CD4-positive, alpha-beta memory T cell (primary cell): ENCODE measurements around the gene ERVH48-1. TPM values are rescaled to one million over a fixed set of nuclear protein-coding genes. Genes with fewer than 3 reads are reported as not detected.
"Not testable (repeated sequence)": the region's sequence is repeated elsewhere in the genome, so short reads cannot be mapped to it uniquely, and the experiment has no call there.

Source experiments
- CTCF ChIA-PET: fragments of 350-600 bp; sonication (Branson Sonifier 250); formaldehyde crosslinking; loops from one replicate; lab custom pipeline; 2021; ENCODE audit warnings: inconsistent platforms; ENCODE audit not compliant: partially characterized antibody; lab: Charles Lee
- POLR2A ChIA-PET: fragments of 350-600 bp; sonication (Branson Sonifier 250); formaldehyde crosslinking; loops from one replicate; lab custom pipeline; 2021; ENCODE audit not compliant: partially characterized antibody; lab: Charles Lee
- DNase-seq, 5 donors: peaks; one replicate each; pipeline versions ENCODE4 v3.0.0 to v3.0.0-alpha.2; 2020 to 2022; ENCODE audit warnings: mixed read lengths in 1 of 5
- H3K27ac ChIP-seq: one replicate; pipeline ENCODE4 v1.7.0; 2013; ENCODE audit warnings: low read depth, low read length
- H3K27me3 ChIP-seq: 2 replicates; pipeline ENCODE4 v1.7.0; 2013; ENCODE audit warnings: mild to moderate bottlenecking, low read length, moderate library complexity; ENCODE audit not compliant: insufficient read depth
- H3K36me3 ChIP-seq: 2 replicates; pipeline ENCODE4 v1.7.0; 2013; ENCODE audit warnings: mild to moderate bottlenecking, low read length, moderate library complexity; ENCODE audit not compliant: insufficient read depth
- H3K4me1 ChIP-seq: 2 replicates; pipeline ENCODE4 v1.7.0; 2013; ENCODE audit warnings: mild to moderate bottlenecking, low read length, moderate library complexity; ENCODE audit not compliant: insufficient read depth
- H3K4me3 ChIP-seq, 2 donors: one replicate each; pipeline ENCODE4 v1.7.0; 2013; ENCODE audit warnings: low read length in 2 of 2, mild to moderate bottlenecking in 1 of 2
- H3K9me3 ChIP-seq, 2 donors: one replicate each; pipeline ENCODE4 v1.7.0; 2013; ENCODE audit warnings: low read length in 2 of 2, control low read depth in 1 of 2; ENCODE audit not compliant: control insufficient read depth in 1 of 2
- H3K27ac Mint-ChIP-seq, 7 donors: one replicate each; pipeline ENCODE4 v1.8.0; 2020 to 2021; ENCODE audit warnings: mixed read lengths in 7 of 7, mild to moderate bottlenecking in 6 of 7, inconsistent platforms in 3 of 7, moderate library complexity in 3 of 7
- H3K27me3 Mint-ChIP-seq, 2 donors: one replicate each; pipeline ENCODE4 v1.8.0; 2020 to 2021; ENCODE audit warnings: mixed read lengths in 2 of 2
- H3K36me3 Mint-ChIP-seq, 2 donors: one replicate each; pipeline ENCODE4 v1.8.0; 2020 to 2021; ENCODE audit warnings: mixed read lengths in 2 of 2, inconsistent platforms in 1 of 2, mild to moderate bottlenecking in 1 of 2
- H3K4me1 Mint-ChIP-seq, 4 donors: one replicate each; pipeline ENCODE4 v1.8.0; 2020 to 2021; ENCODE audit warnings: mixed read lengths in 4 of 4, mild to moderate bottlenecking in 1 of 4
- H3K4me3 Mint-ChIP-seq, 8 donors: one replicate each; pipeline ENCODE4 v1.8.0; 2020 to 2021; ENCODE audit warnings: mixed read lengths in 8 of 8, mild to moderate bottlenecking in 7 of 8, moderate library complexity in 6 of 8, inconsistent platforms in 3 of 8
- H3K9me3 Mint-ChIP-seq, 8 donors: one replicate each; pipeline ENCODE4 v1.8.0; 2020 to 2021; ENCODE audit warnings: mixed read lengths in 8 of 8, mild to moderate bottlenecking in 5 of 8, inconsistent platforms in 3 of 8, moderate library complexity in 1 of 8
- intact Hi-C: fragments of 100-400 bp; cut with micrococcal nuclease; formaldehyde crosslinking; loops from one replicate; pipeline ENCODE4 v1.15.1; 2023
- polyA plus RNA-seq, 2 donors: library from polyadenylated mRNA; unstranded; fragments of 300-500 nt; fragmentation: Illumina TruSeq; gene quantifications; one replicate each; pipeline ENCODE4 v1.2.3, GENCODE V29; 2021
- total RNA-seq, 2 experiments: library from RNA; stranded (reverse); gene quantifications; one replicate each; pipeline ENCODE4 v1.2.3, GENCODE V29; 2021

The ERVH48-1 gene
- total and polyA plus RNA-seq, 4 experiments from 2014 or later, result not detected

- no peaks in the 10 kb centered on the region for H3K4me1 ChIP-seq
- POLR2A ChIA-PET, result no interaction called here
Measured at GRCh38 chr21:42937960-42938605, 12.7 kb upstream of the ERVH48-1 start.

GRCh38 chr21:42937034-42937940, 11.9 kb upstream of the ERVH48-1 start:
- H3K4me1 Mint-ChIP-seq, H3K27me3 Mint-ChIP-seq, H3K9me3 ChIP-seq, H3K9me3 Mint-ChIP-seq, DNase-seq, POLR2A ChIA-PET, H3K27me3 ChIP-seq, H3K36me3 Mint-ChIP-seq, CTCF ChIA-PET, H3K4me3 Mint-ChIP-seq, H3K36me3 ChIP-seq, H3K4me3 ChIP-seq, intact Hi-C loops, H3K27ac ChIP-seq, H3K4me1 ChIP-seq: not testable (repeated sequence)
- peak overlapping the region in 3 of 7 donors; percentile 19 to 31 (median 22) for H3K27ac Mint-ChIP-seq

More at GRCh38 chr21:42937960-42938605, 12.7 kb upstream of the ERVH48-1 start:
- no peaks in the 10 kb centered on the region for H3K9me3 Mint-ChIP-seq
- peak overlapping the region in 1 of 7 donors; percentile 14 for H3K27ac Mint-ChIP-seq
- H3K27me3 ChIP-seq, result no peaks in the 10 kb centered on the region
- no peaks in the 10 kb centered on the region for H3K36me3 Mint-ChIP-seq
- intact Hi-C loops, result no loop called here
- no peaks in the 10 kb centered on the region for H3K4me1 Mint-ChIP-seq
- no peak overlapping the region for H3K27ac ChIP-seq
- H3K4me3 Mint-ChIP-seq, result no peak overlapping the region
- H3K27me3 Mint-ChIP-seq, result no peaks in the 10 kb centered on the region
- no peaks in the 10 kb centered on the region for H3K36me3 ChIP-seq
- DNase-seq, result no peak
- H3K4me3 ChIP-seq, result no peak overlapping the region
- no peaks in the 10 kb centered on the region for H3K9me3 ChIP-seq
- CTCF ChIA-PET, result interaction anchor here (1.2 kb wide), 1 partner anchor 15 kb away, joined by 3 read pairs; no protein-coding TSS in a partner anchor

- intact Hi-C loops, H3K4me3 ChIP-seq, CTCF ChIA-PET, H3K27me3 Mint-ChIP-seq, H3K4me1 Mint-ChIP-seq, H3K4me3 Mint-ChIP-seq, POLR2A ChIA-PET, H3K9me3 ChIP-seq, H3K27ac ChIP-seq, H3K9me3 Mint-ChIP-seq, H3K27ac Mint-ChIP-seq, DNase-seq, H3K27me3 ChIP-seq, H3K36me3 Mint-ChIP-seq, H3K36me3 ChIP-seq, H3K4me1 ChIP-seq: not testable (repeated sequence)
Measured at GRCh38 chr21:42936360-42936759, 10.9 kb upstream of the ERVH48-1 start.

- CTCF ChIA-PET, H3K27ac ChIP-seq, H3K36me3 ChIP-seq, H3K9me3 ChIP-seq, H3K27ac Mint-ChIP-seq, H3K4me1 Mint-ChIP-seq, DNase-seq, intact Hi-C loops, H3K4me3 Mint-ChIP-seq, H3K27me3 Mint-ChIP-seq, H3K9me3 Mint-ChIP-seq, H3K36me3 Mint-ChIP-seq, H3K4me3 ChIP-seq, POLR2A ChIA-PET, H3K4me1 ChIP-seq, H3K27me3 ChIP-seq: not testable (repeated sequence)
Measured at GRCh38 chr21:42933973-42934372, 8.5 kb upstream of the ERVH48-1 start.

- H3K4me1 Mint-ChIP-seq, H3K36me3 Mint-ChIP-seq, intact Hi-C loops, H3K4me1 ChIP-seq, POLR2A ChIA-PET, H3K4me3 Mint-ChIP-seq, H3K27me3 Mint-ChIP-seq, H3K36me3 ChIP-seq, H3K9me3 ChIP-seq, H3K27ac ChIP-seq, H3K4me3 ChIP-seq, DNase-seq, H3K9me3 Mint-ChIP-seq, CTCF ChIA-PET, H3K27me3 ChIP-seq: not testable (repeated sequence)
- peak overlapping the region in 1 of 7 donors; percentile 65 for H3K27ac Mint-ChIP-seq
Measured at GRCh38 chr21:42933137-42933970, 7.9 kb upstream of the ERVH48-1 start.

- H3K27ac Mint-ChIP-seq, result peak overlapping the region in 1 of 7 donors; percentile 65
- H3K4me1 Mint-ChIP-seq, H3K4me3 Mint-ChIP-seq, H3K9me3 ChIP-seq, H3K4me3 ChIP-seq, H3K27ac ChIP-seq, DNase-seq, H3K27me3 Mint-ChIP-seq, H3K36me3 ChIP-seq, intact Hi-C loops, POLR2A ChIA-PET, H3K4me1 ChIP-seq, H3K9me3 Mint-ChIP-seq, H3K27me3 ChIP-seq, CTCF ChIA-PET, H3K36me3 Mint-ChIP-seq: not testable (repeated sequence)
Measured at GRCh38 chr21:42932378-42933136, 7.1 kb upstream of the ERVH48-1 start.
